Measurements from ENCODE around the gene CBX1. TPM values are rescaled to one million over a fixed set of nuclear protein-coding genes. Genes with fewer than 3 reads are reported as not detected.

The CBX1 gene
- total RNA-seq, 2 donors from 2014 or later, result 173 to 230 TPM

DNA sequence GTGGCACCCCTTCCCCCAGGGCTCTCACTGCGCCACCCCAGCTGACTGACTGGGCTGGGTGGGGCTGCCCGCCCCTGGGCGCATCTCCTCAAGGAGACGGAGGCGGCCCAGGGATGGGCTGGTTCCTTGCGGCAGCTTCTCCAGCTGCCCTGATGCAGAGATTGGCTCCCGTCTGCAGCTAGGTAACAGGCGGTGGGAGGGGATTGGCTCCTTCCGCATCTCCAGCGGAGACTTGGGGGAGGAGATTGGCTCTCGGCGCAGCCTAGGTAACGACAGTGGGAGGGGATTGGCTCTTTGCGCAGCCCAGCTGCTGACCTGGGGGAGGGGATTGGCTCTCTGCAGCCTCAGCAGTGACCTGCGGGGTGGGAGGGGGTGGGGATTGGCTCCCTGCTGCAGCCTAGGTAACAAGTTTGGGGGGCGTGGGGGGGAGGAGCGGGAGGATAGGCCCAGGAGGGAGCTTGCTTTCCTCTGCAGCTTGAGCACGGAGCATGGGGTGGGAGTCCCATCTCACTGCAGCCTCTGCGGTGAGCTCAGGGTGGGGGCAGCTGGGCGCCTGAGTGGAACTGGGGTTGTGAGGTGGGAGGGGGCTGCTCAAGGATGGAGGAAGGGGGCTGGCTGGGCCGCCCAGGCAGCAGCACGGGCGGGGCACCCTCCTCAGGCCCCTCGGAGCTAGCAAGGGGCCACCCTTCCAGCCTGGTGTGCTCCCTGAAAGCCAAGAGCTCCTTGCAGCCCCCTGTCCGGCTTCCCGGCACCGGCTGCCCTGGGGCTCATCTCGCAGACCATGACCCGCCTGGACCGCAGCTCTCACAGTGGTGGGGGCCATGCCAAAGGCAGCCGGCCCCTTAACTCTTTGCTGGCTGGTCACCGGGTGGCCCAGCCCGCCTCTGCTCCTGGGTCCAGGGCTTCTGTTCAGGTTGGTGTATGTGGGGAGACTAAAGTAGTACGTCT, 46.8 kb downstream of the CBX1 start:
- Mint-ChIP-seq H3K9me3 (no peaks in the 10 kb centered on the region), H3K36me3 (ENCODE audit: low read depth) (peaks cover 58% of the 10 kb centered on the region), H3K4me1 (peaks cover 69% of the 10 kb centered on the region), H3K27ac (peak overlapping the region; percentile 96), H3K27me3 (ENCODE audit: insufficient read depth) (no peaks in the 10 kb centered on the region), H3K4me3 (peak overlapping the region; percentile 63)
- Histone ChIP-seq H3K9me3 (ENCODE audit: control insufficient read depth, low read length) (no peaks in the 10 kb centered on the region), H3K27ac (ENCODE audit: low read depth, low read length) (peak overlapping the region; percentile 70), H3K4me1 (ENCODE audit: control insufficient read depth, insufficient read depth, low read length) (peaks cover 31% of the 10 kb centered on the region), H3K4me3 (ENCODE audit: low read length) (peak overlapping the region; percentile 68), H3K27me3 (ENCODE audit: control insufficient read depth, insufficient read depth, low read length, poor library complexity, severe bottlenecking) (no peaks in the 10 kb centered on the region), H3K9ac (ENCODE audit: extremely low read depth, low read length, poor library complexity, severe bottlenecking) (no peak overlapping the region), H3K36me3 (ENCODE audit: control insufficient read depth, insufficient read depth, low read length) (peaks cover 82% of the 10 kb centered on the region)
- DNase-seq, result peak; percentile 100
- TF ChIP-seq CTCF (conservative IDR thresholded peaks at IDR 0.05), result no peak
- 11% methylated on average over 8 to 34 of the region's 34 CpGs for WGBS, 2 experiments (ENCODE audit: insufficient coverage in 1 of 2, insufficient read length in 1 of 2)

GRCh38 chr17:48053758-48054237, 47.5 kb downstream of the CBX1 start:
- peak overlapping the region; percentile 63 for H3K4me3 Mint-ChIP-seq
- no peaks in the 10 kb centered on the region for H3K9me3 ChIP-seq (ENCODE audit: control insufficient read depth, low read length)
- H3K27me3 Mint-ChIP-seq (ENCODE audit: insufficient read depth), result no peaks in the 10 kb centered on the region
- no peaks in the 10 kb centered on the region for H3K9me3 Mint-ChIP-seq
- peaks cover 75% of the 10 kb centered on the region for H3K36me3 ChIP-seq (ENCODE audit: control insufficient read depth, insufficient read depth, low read length)
- H3K36me3 Mint-ChIP-seq (ENCODE audit: low read depth), result peaks cover 51% of the 10 kb centered on the region
- H3K4me3 ChIP-seq (ENCODE audit: low read length), result no peak overlapping the region
- no peaks in the 10 kb centered on the region for H3K27me3 ChIP-seq (ENCODE audit: control insufficient read depth, insufficient read depth, low read length, poor library complexity, severe bottlenecking)
- H3K27ac Mint-ChIP-seq, result peak overlapping the region; percentile 89
- TF ChIP-seq CTCF (conservative IDR thresholded peaks at IDR 0.05), result no peak
- H3K27ac ChIP-seq (ENCODE audit: low read depth, low read length), result peak overlapping the region; percentile 70
- WGBS, 2 experiments (ENCODE audit: insufficient coverage in 1 of 2, insufficient read length in 1 of 2), result 34 to 59% methylated on average over 4 to 6 of the region's 6 CpGs
- peaks cover 32% of the 10 kb centered on the region for H3K4me1 ChIP-seq (ENCODE audit: control insufficient read depth, insufficient read depth, low read length)
- no peak for DNase-seq
- H3K4me1 Mint-ChIP-seq, result peaks cover 71% of the 10 kb centered on the region
- H3K9ac ChIP-seq (ENCODE audit: extremely low read depth, low read length, poor library complexity, severe bottlenecking), result no peak overlapping the region

- peaks cover 71% of the 10 kb centered on the region for H3K4me1 Mint-ChIP-seq
- H3K4me3 Mint-ChIP-seq, result no peak overlapping the region
- Histone ChIP-seq H3K36me3 (ENCODE audit: control insufficient read depth, insufficient read depth, low read length) (peaks cover 69% of the 10 kb centered on the region), H3K27me3 (ENCODE audit: control insufficient read depth, insufficient read depth, low read length, poor library complexity, severe bottlenecking) (no peaks in the 10 kb centered on the region), H3K27ac (ENCODE audit: low read depth, low read length) (peak overlapping the region; percentile 70), H3K4me1 (ENCODE audit: control insufficient read depth, insufficient read depth, low read length) (peaks cover 32% of the 10 kb centered on the region), H3K4me3 (ENCODE audit: low read length) (peak overlapping the region; percentile 45), H3K9me3 (ENCODE audit: control insufficient read depth, low read length) (no peaks in the 10 kb centered on the region), H3K9ac (ENCODE audit: extremely low read depth, low read length, poor library complexity, severe bottlenecking) (no peak overlapping the region)
- H3K36me3 Mint-ChIP-seq (ENCODE audit: low read depth), result peaks cover 45% of the 10 kb centered on the region
- H3K27ac Mint-ChIP-seq, result peak overlapping the region; percentile 89
- no peak for TF ChIP-seq CTCF (conservative IDR thresholded peaks at IDR 0.05)
- no peaks in the 10 kb centered on the region for H3K27me3 Mint-ChIP-seq (ENCODE audit: insufficient read depth)
- peak; percentile 65 for DNase-seq
- H3K9me3 Mint-ChIP-seq, result no peaks in the 10 kb centered on the region
- WGBS, 2 experiments (ENCODE audit: insufficient coverage in 1 of 2, insufficient read length in 1 of 2), result 76 to 86% methylated on average over 2 to 5 of the region's 5 CpGs
These were observed 48.1 kb downstream of the CBX1 start for GRCh38 chr17:48052956-48053757.
